IMR-90 (cell line): ENCODE results near the gene GOLIM4. TPM values are rescaled to one million over a fixed set of nuclear protein-coding genes. Genes with fewer than 3 reads are reported as not detected.
A peak's percentile ranks its signal among the peaks of the same experiment; 100 is the strongest.

Source experiments
- ELK1 ChIP-seq: fragments of 150-350 bp; IDR thresholded peaks from 2 replicates; pipeline ENCODE4 v1.6.1; 2016; ENCODE audit warnings: low read depth, mild to moderate bottlenecking, low read length, moderate library complexity, borderline replicate concordance
- FOS ChIP-seq: fragments of 150-350 bp; IDR thresholded peaks from 2 replicates; pipeline ENCODE4 v1.6.1; 2016; ENCODE audit warnings: low read depth, low read length
- MAZ ChIP-seq: IDR thresholded peaks from 2 replicates; pipeline ENCODE4 v1.6.1; 2012; ENCODE audit warnings: low read depth, mild to moderate bottlenecking, low read length, improper control_type of control experiment, moderate library complexity, borderline replicate concordance
- MXI1 ChIP-seq: IDR thresholded peaks from 2 replicates; pipeline ENCODE4 v1.6.1; 2012; ENCODE audit warnings: low read depth, mild to moderate bottlenecking, low read length, moderate library complexity, borderline replicate concordance
- RAD21 ChIP-seq: IDR thresholded peaks from 2 replicates; pipeline ENCODE4 v1.6.1; 2012; ENCODE audit warnings: low read length, improper control_type of control experiment
- RCOR1 ChIP-seq: IDR thresholded peaks from 2 replicates; pipeline ENCODE4 v1.6.1; 2012; ENCODE audit warnings: mild to moderate bottlenecking, low read length, improper control_type of control experiment; ENCODE audit not compliant: insufficient replicate concordance
- polyA plus RNA-seq, 3 experiments: library from polyadenylated mRNA; depleted of rRNA; stranded (reverse); fragments of >200 nt; gene quantifications; 2 replicates each; pipeline ENCODE4 v1.2.3, GENCODE V29; 2012; ENCODE audit warnings: low replicate concordance in 1 of 3
- total RNA-seq: library from RNA; depleted of rRNA; stranded (reverse); fragments of >200 nt; gene quantifications from 2 replicates; pipeline ENCODE4 v1.2.3, GENCODE V29; 2012

The GOLIM4 gene
- total and polyA plus RNA-seq, 2 of the 4 experiments (the other 2 are of a cell fraction): 44.6 to 71.2 TPM

- TF ChIP-seq FOS (no peak), RAD21 (no peak), RCOR1 (no peak), ELK1 (no peak), MXI1 (no peak; the same call in none of the 2 replicates), MAZ (peak; percentile 52; the same call in 1 of the 2 replicates)
Observed at GRCh38 chr3:168095611-168096209, at the start of gene GOLIM4 (continued).
